Measurements from ENCODE around the gene GALNT10. TPM values are rescaled to one million over a fixed set of nuclear protein-coding genes. Genes with fewer than 3 reads are reported as not detected.

Gene GALNT10
- total RNA-seq, 1 donor from 2014 or later, result 20.6 TPM

DNA sequence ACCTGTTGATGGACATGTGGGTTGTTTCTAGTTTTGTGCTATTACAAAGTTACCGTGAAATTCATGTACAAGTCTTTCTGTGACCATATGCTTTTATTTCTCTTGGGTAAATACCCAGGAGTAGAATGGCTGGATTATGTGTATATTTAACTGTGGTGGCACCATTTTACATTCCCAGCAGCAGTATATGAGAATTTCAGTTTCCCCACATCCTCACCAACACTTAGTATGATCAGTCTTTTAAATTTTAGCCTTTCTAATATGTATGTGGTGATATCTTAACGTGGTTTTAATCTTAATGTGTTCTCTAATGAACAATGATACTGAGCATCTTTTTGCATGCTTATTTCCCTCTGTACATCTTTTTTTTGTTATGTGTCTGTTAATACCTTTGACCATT lies 36.6 kb downstream of the GALNT10 start:
- no peak overlapping the region for H3K27ac Mint-ChIP-seq
- H3K9me3 Mint-ChIP-seq (ENCODE audit: low read depth), result peaks cover 24% of the 10 kb centered on the region
- peaks cover 13% of the 10 kb centered on the region for H3K36me3 Mint-ChIP-seq (ENCODE audit: insufficient read depth)
- TF ChIP-seq, protein P1, sequence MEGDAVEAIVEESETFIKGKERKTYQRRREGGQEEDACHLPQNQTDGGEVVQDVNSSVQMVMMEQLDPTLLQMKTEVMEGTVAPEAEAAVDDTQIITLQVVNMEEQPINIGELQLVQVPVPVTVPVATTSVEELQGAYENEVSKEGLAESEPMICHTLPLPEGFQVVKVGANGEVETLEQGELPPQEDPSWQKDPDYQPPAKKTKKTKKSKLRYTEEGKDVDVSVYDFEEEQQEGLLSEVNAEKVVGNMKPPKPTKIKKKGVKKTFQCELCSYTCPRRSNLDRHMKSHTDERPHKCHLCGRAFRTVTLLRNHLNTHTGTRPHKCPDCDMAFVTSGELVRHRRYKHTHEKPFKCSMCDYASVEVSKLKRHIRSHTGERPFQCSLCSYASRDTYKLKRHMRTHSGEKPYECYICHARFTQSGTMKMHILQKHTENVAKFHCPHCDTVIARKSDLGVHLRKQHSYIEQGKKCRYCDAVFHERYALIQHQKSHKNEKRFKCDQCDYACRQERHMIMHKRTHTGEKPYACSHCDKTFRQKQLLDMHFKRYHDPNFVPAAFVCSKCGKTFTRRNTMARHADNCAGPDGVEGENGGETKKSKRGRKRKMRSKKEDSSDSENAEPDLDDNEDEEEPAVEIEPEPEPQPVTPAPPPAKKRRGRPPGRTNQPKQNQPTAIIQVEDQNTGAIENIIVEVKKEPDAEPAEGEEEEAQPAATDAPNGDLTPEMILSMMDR (IDR thresholded peaks at IDR 0.05; ENCODE audit: unreplicated experiment), result no peak
- no peak overlapping the region for H3K4me3 Mint-ChIP-seq (ENCODE audit: low read depth)
- no peaks in the 10 kb centered on the region for H3K4me1 Mint-ChIP-seq (ENCODE audit: low read depth)
- no peaks in the 10 kb centered on the region for H3K27me3 Mint-ChIP-seq
- DNase-seq (ENCODE audit: low spot score, unreplicated experiment), result no peak

DNA sequence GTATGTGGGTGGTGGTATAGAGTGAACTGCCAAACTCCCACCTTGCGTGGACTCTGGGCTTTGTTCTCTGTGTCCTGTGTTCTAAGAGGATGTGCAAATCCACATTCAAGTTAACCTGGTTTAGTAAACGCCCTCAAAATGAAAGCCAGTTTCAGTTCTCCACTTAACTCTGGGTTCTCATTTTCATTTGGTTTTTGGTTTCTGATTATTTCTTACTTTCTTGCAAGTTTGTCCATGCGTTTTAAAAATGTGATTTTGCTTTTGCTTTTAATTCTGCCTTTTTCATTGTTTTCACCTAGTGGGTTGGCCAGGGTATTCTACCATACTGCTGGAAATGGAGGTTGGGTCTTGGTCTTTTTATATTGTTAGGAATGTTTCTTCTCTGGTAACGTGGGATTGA lies 38.2 kb downstream of the GALNT10 start:
- Mint-ChIP-seq H3K4me3 (ENCODE audit: low read depth) (no peak overlapping the region), H3K27me3 (no peaks in the 10 kb centered on the region), H3K27ac (no peak overlapping the region), H3K4me1 (ENCODE audit: low read depth) (no peaks in the 10 kb centered on the region), H3K9me3 (ENCODE audit: low read depth) (peaks cover 24% of the 10 kb centered on the region), H3K36me3 (ENCODE audit: insufficient read depth) (peaks cover 13% of the 10 kb centered on the region)
- TF ChIP-seq, protein P1 (IDR thresholded peaks at IDR 0.05; ENCODE audit: unreplicated experiment), result no peak
- no peak for DNase-seq (ENCODE audit: low spot score, unreplicated experiment)

DNA sequence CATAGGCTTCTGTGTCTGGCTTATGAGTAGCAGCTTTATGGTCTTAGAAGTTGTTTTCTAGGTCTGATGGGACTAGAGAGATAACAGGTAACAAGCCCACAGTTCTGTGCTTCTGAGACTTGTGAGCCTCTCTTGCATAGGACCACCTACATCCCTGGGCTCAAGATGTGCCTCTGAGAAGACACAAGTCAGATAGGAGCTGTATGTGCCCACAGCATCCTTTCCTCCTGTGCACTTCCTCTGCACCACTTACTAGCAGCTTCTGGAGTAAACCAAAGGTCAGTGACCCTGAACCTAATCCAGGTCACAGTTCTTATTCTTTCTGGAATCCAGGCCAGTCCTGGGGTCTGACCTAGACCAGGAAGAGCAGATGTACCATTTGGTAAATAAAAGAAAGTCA lies 40.0 kb downstream of the GALNT10 start:
- no peaks in the 10 kb centered on the region for H3K27me3 Mint-ChIP-seq
- H3K4me1 Mint-ChIP-seq (ENCODE audit: low read depth), result no peaks in the 10 kb centered on the region
- peaks cover 24% of the 10 kb centered on the region for H3K9me3 Mint-ChIP-seq (ENCODE audit: low read depth)
- peaks cover 13% of the 10 kb centered on the region for H3K36me3 Mint-ChIP-seq (ENCODE audit: insufficient read depth)
- DNase-seq (ENCODE audit: low spot score, unreplicated experiment), result no peak
- TF ChIP-seq, protein P1 (IDR thresholded peaks at IDR 0.05; ENCODE audit: unreplicated experiment), result no peak
- no peak overlapping the region for H3K4me3 Mint-ChIP-seq (ENCODE audit: low read depth)
- no peak overlapping the region for H3K27ac Mint-ChIP-seq

- Mint-ChIP-seq H3K4me1 (ENCODE audit: low read depth) (no peaks in the 10 kb centered on the region), H3K27me3 (no peaks in the 10 kb centered on the region), H3K9me3 (ENCODE audit: low read depth) (no peaks in the 10 kb centered on the region), H3K4me3 (ENCODE audit: low read depth) (no peak overlapping the region), H3K27ac (no peak overlapping the region), H3K36me3 (ENCODE audit: insufficient read depth) (no peaks in the 10 kb centered on the region)
- TF ChIP-seq, protein P1 (IDR thresholded peaks at IDR 0.05; ENCODE audit: unreplicated experiment), result no peak
- DNase-seq (ENCODE audit: low spot score, unreplicated experiment), result no peak
These were observed 44.0 kb downstream of the GALNT10 start for GRCh38 chr5:154234551-154234950.

GRCh38 chr5:154236011-154236410 lies 45.5 kb downstream of the GALNT10 start:
- TF ChIP-seq, protein P1 (IDR thresholded peaks at IDR 0.05; ENCODE audit: unreplicated experiment), result no peak
- no peak for DNase-seq (ENCODE audit: low spot score, unreplicated experiment)
- Mint-ChIP-seq H3K4me3 (ENCODE audit: low read depth) (no peak overlapping the region), H3K36me3 (ENCODE audit: insufficient read depth) (no peaks in the 10 kb centered on the region), H3K9me3 (ENCODE audit: low read depth) (no peaks in the 10 kb centered on the region), H3K27me3 (no peaks in the 10 kb centered on the region), H3K27ac (no peak overlapping the region), H3K4me1 (ENCODE audit: low read depth) (peaks cover 5% of the 10 kb centered on the region)

All from progenitor cell of endocrine pancreas (in vitro differentiated cells).